RWPE2 (cell line): Measurements from ENCODE around the gene PSMD11.

Experiments used
- ATAC-seq: fragments of 200-7000 bp; cut with Tn5 transposase; 3 replicates; pipeline ENCODE4 v1.9.1; 2021; ENCODE audit warnings: low read depth
- DNase-seq: peaks from one replicate; pipeline ENCODE4 v3.0.0-alpha.2; 2020; ENCODE audit warnings: low spot score
- H3K27ac ChIP-seq: fragments of 450-650 bp; 2 replicates; pipeline ENCODE4 v1.5.1; 2017; ENCODE audit warnings: mild to moderate bottlenecking; ENCODE audit not compliant: poor library complexity, severe bottlenecking
- H3K27me3 ChIP-seq: fragments of 250-450 bp; sonication (Bioruptor Pico); 2 replicates; pipeline ENCODE4 v1.5.1; 2021; ENCODE audit warnings: mild to moderate bottlenecking, moderate library complexity; ENCODE audit not compliant: insufficient read depth, poor library complexity, severe bottlenecking
- H3K36me3 ChIP-seq: fragments of 250-450 bp; sonication (Bioruptor Pico); 2 replicates; pipeline ENCODE4 v1.5.1; 2020; ENCODE audit warnings: low read depth, mild to moderate bottlenecking, moderate library complexity
- H3K4me1 ChIP-seq: fragments of 250-450 bp; sonication (Bioruptor Pico); 2 replicates; pipeline ENCODE4 v1.5.1; 2021; ENCODE audit warnings: mild to moderate bottlenecking, moderate library complexity; ENCODE audit not compliant: insufficient read depth, poor library complexity, severe bottlenecking
- H3K4me3 ChIP-seq: fragments of 250-450 bp; sonication (Bioruptor Pico); 2 replicates; pipeline ENCODE4 v1.5.1; 2021; ENCODE audit warnings: mild to moderate bottlenecking, moderate library complexity; ENCODE audit not compliant: severe bottlenecking
- H3K9me3 ChIP-seq: fragments of 250-450 bp; sonication (Bioruptor Pico); 2 replicates; pipeline ENCODE4 v1.5.1; 2021; ENCODE audit warnings: mild to moderate bottlenecking, moderate library complexity; ENCODE audit not compliant: severe bottlenecking
- TF ChIP-seq, protein P1 (sequence below): fragments of 450-650 bp; IDR thresholded peaks from one replicate; pipeline ENCODE4 v1.5.1; 2017; ENCODE audit warnings: mild to moderate bottlenecking, moderate library complexity; ENCODE audit not compliant: poor library complexity, severe bottlenecking

The PSMD11 gene

GRCh38 chr17:32481193-32481592 lies 36.9 kb downstream of the PSMD11 start:
- Histone ChIP-seq H3K4me1 (no peaks in the 10 kb centered on the region), H3K4me3 (no peak overlapping the region), H3K27me3 (no peaks in the 10 kb centered on the region), H3K27ac (no peak overlapping the region), H3K9me3 (no peaks in the 10 kb centered on the region), H3K36me3 (peaks cover 42% of the 10 kb centered on the region)
- TF ChIP-seq, protein P1, sequence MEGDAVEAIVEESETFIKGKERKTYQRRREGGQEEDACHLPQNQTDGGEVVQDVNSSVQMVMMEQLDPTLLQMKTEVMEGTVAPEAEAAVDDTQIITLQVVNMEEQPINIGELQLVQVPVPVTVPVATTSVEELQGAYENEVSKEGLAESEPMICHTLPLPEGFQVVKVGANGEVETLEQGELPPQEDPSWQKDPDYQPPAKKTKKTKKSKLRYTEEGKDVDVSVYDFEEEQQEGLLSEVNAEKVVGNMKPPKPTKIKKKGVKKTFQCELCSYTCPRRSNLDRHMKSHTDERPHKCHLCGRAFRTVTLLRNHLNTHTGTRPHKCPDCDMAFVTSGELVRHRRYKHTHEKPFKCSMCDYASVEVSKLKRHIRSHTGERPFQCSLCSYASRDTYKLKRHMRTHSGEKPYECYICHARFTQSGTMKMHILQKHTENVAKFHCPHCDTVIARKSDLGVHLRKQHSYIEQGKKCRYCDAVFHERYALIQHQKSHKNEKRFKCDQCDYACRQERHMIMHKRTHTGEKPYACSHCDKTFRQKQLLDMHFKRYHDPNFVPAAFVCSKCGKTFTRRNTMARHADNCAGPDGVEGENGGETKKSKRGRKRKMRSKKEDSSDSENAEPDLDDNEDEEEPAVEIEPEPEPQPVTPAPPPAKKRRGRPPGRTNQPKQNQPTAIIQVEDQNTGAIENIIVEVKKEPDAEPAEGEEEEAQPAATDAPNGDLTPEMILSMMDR = no peak
- ATAC-seq = no peak
- DNase-seq = no peak

DNA sequence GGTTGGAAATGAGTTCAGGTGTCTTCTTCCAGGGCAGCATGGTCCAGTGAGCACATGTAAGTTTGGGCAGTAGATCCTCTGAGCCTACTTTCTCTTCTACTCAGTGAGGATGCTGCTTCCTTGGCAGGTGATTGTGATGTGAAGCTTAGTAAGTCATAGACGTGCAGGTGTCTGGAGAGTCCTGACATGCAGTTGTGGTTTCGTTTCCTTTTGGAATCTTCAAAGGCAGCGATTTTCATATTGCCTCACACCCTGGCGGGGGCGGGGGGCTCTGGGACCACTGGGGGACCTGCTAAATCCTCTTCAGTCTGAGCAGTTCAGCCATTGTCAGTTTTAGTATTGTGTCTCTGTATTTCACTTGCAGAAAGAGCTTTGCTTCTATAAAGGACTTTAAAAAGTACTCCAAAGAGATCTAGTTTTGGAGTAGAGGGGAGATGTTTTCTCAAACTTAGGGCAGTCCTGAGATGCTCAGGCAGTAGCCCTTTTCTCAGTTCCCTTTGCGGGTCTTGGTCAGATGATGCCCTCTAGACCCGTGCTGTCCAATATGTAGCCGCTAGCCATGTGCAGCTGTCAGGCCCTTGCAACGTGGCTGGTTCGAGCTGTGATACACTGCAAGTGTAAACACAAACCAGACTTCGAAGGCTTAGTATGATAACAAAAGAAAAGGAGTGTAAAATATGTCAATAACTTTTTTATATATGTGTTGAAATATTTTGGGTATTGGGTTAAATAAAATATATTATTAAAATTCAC lies 38.4 kb downstream of the PSMD11 start:
- peaks cover 26% of the 10 kb centered on the region for H3K36me3 ChIP-seq
- H3K4me3 ChIP-seq = no peak overlapping the region
- no peak for ATAC-seq

GRCh38 chr17:32483451-32484019 lies 39.2 kb downstream of the PSMD11 start:
- no peak overlapping the region for H3K4me3 ChIP-seq
- no peaks in the 10 kb centered on the region for H3K9me3 ChIP-seq
- no peak for DNase-seq
- H3K4me1 ChIP-seq = no peaks in the 10 kb centered on the region
- H3K27me3 ChIP-seq = no peaks in the 10 kb centered on the region
- peak; percentile 56 for ATAC-seq
- no peak overlapping the region for H3K27ac ChIP-seq
- TF ChIP-seq, protein P1 = peak; percentile 79
- peaks cover 25% of the 10 kb centered on the region for H3K36me3 ChIP-seq

More for the DNA sequence above, 38.4 kb downstream of the PSMD11 start:
- DNase-seq = no peak
- TF ChIP-seq, protein P1 = no peak
- no peaks in the 10 kb centered on the region for H3K4me1 ChIP-seq
- no peaks in the 10 kb centered on the region for H3K27me3 ChIP-seq
- H3K27ac ChIP-seq = no peak overlapping the region
- no peaks in the 10 kb centered on the region for H3K9me3 ChIP-seq

GRCh38 chr17:32484041-32484461 lies 39.7 kb downstream of the PSMD11 start:
- no peak overlapping the region for H3K4me3 ChIP-seq
- H3K36me3 ChIP-seq = peaks cover 28% of the 10 kb centered on the region
- H3K27ac ChIP-seq = no peak overlapping the region
- no peak for DNase-seq
- no peaks in the 10 kb centered on the region for H3K4me1 ChIP-seq
- H3K27me3 ChIP-seq = no peaks in the 10 kb centered on the region
- TF ChIP-seq, protein P1 = no peak
- ATAC-seq = no peak
- no peaks in the 10 kb centered on the region for H3K9me3 ChIP-seq

DNA sequence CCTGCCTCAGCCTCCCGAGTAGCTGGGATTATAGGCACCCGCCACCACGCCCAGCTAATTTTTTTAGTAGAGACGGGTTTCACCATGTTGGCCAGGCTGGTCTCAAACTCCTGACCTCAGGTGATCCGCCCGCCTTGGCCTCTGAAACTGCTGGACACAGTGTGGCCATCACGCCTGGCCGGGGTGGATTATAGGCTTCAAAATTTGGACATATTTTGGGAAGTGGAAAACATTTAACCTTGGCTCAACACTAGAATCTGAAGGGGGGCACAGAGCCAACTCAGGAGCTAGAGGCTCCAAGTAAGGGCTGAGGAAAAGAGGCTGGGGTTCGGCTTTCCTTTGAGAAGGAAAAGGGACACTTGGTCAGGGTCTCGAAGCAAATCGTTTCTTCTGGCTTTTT lies 40.3 kb downstream of the PSMD11 start:
- Histone ChIP-seq H3K36me3 (peaks cover 23% of the 10 kb centered on the region), H3K27ac (no peak overlapping the region), H3K27me3 (no peaks in the 10 kb centered on the region), H3K9me3 (no peaks in the 10 kb centered on the region), H3K4me3 (no peak overlapping the region), H3K4me1 (no peaks in the 10 kb centered on the region)
- no peak for ATAC-seq
- TF ChIP-seq, protein P1 = no peak
- no peak for DNase-seq
